Measurements from ENCODE around the gene CDH11.

Gene CDH11

GRCh38 chr16:65116818-65117430 lies 4.9 kb downstream of the CDH11 start:
- DNase-seq, result no peak

GRCh38 chr16:65116216-65116615 lies 5.6 kb downstream of the CDH11 start:
- no peak for DNase-seq

- no peak for DNase-seq
These were observed 7.3 kb downstream of the CDH11 start for GRCh38 chr16:65114527-65114926.

- no peak for DNase-seq
These were observed 8.4 kb downstream of the CDH11 start for GRCh38 chr16:65113441-65113840.

GRCh38 chr16:65111306-65111705 lies 10.6 kb downstream of the CDH11 start:
- no peak for DNase-seq

GRCh38 chr16:65106757-65107156 lies 15.1 kb downstream of the CDH11 start:
- no peak for DNase-seq

GRCh38 chr16:65105171-65105570 lies 16.7 kb downstream of the CDH11 start:
- DNase-seq, result no peak

- no peak for DNase-seq
These were observed 17.4 kb downstream of the CDH11 start for GRCh38 chr16:65104471-65104870.

- no peak for DNase-seq
These were observed 19.5 kb downstream of the CDH11 start for GRCh38 chr16:65102326-65102725.

GRCh38 chr16:65101009-65101408 lies 20.9 kb downstream of the CDH11 start:
- no peak for DNase-seq

GRCh38 chr16:65099607-65100006 lies 22.3 kb downstream of the CDH11 start:
- DNase-seq, result no peak

- DNase-seq, result no peak
These were observed 22.9 kb downstream of the CDH11 start for GRCh38 chr16:65098916-65099315.

GRCh38 chr16:65097296-65097695 lies 24.6 kb downstream of the CDH11 start:
- DNase-seq, result no peak

GRCh38 chr16:65095906-65096305 lies 26.0 kb downstream of the CDH11 start:
- no peak for DNase-seq

- DNase-seq, result no peak
These were observed 26.7 kb downstream of the CDH11 start for GRCh38 chr16:65095090-65095728.

GRCh38 chr16:65094009-65094408 lies 27.9 kb downstream of the CDH11 start:
- DNase-seq, result no peak

- no peak for DNase-seq
These were observed 38.6 kb downstream of the CDH11 start for GRCh38 chr16:65083164-65083857.

- no peak for DNase-seq
These were observed 42.3 kb downstream of the CDH11 start for GRCh38 chr16:65079549-65079948.

GRCh38 chr16:65077181-65077580 lies 44.7 kb downstream of the CDH11 start:
- DNase-seq, result no peak

- no peak for DNase-seq
These were observed 46.0 kb downstream of the CDH11 start for GRCh38 chr16:65075877-65076276.

- DNase-seq, result no peak
These were observed 50.2 kb downstream of the CDH11 start for GRCh38 chr16:65071433-65072311.

- no peak for DNase-seq
These were observed 50.9 kb downstream of the CDH11 start for GRCh38 chr16:65070831-65071432.

GRCh38 chr16:65069766-65070165 lies 52.1 kb downstream of the CDH11 start:
- DNase-seq, result no peak

All from CD4-positive, alpha-beta T cell treated with Interleukin-12 subunit alpha and Interleukin-12 subunit beta, for 1 hour (primary cell).